Measurements from ENCODE around the gene MRPS30.

DNA sequence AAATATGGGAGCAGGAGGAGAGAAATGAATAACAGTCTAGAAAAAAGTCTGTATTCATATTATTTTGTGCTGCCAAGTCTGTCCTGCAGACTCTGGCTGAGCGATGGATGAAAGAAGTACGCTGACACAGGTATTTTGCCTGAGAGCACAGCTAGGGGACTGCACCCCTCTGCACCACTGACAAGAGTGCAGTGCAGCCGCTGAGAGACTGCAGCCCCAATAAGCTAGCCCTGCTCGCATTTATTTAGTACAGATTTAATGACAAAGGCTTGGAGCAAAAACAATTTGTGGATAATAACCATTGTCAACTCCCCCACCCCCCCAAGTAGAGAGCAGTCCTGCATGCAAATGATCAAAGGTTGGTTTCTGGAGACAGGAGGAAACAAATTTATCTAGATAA lies 13.3 kb upstream of the MRPS30 start:
- TF ChIP-seq CTCF (conservative IDR thresholded peaks at IDR 0.05 in 1 of 2, IDR thresholded peaks at IDR 0.05 in 1 of 2; ENCODE audit: extremely low read depth in 1 of 2, insufficient read depth in 1 of 2, low read depth in 1 of 2, low read length in 2 of 2) (no peak), EZH2 (IDR thresholded peaks at IDR 0.05; ENCODE audit: borderline replicate concordance, low read length) (no peak)
